Measurements from ENCODE around the gene PIN1.

GRCh38 chr19:9808855-9809824, 26.0 kb upstream of the PIN1 start:
- no peak for TF ChIP-seq CTCF (IDR thresholded peaks at IDR 0.05 in 8 of 11, conservative IDR thresholded peaks at IDR 0.05 in 3 of 11)
- no peak for TF ChIP-seq POLR2A (IDR thresholded peaks at IDR 0.05)
